B cell (primary cell): Measurements from ENCODE around the gene ATRIP. TPM values are rescaled to one million over a fixed set of nuclear protein-coding genes. Genes with fewer than 3 reads are reported as not detected.

Experiments used
- ATAC-seq: fragments of 200-7000 bp; cut with Tn5 transposase; one replicate; pipeline ENCODE4 v1.10.0; 2021; ENCODE audit warnings: low read depth, mild to moderate bottlenecking, moderate number of reproducible peaks, moderate library complexity
- CTCF ChIA-PET: fragments of 350-600 bp; sonication (Branson Sonifier 250); formaldehyde crosslinking; loops from one replicate; lab custom pipeline; 2021; ENCODE audit warnings: antibody characterized with exemption, inconsistent platforms; lab: Charles Lee
- POLR2A ChIA-PET: fragments of 350-600 bp; sonication (Branson Sonifier 250); formaldehyde crosslinking; loops from one replicate; lab custom pipeline; 2021; ENCODE audit warnings: antibody characterized with exemption; lab: Charles Lee
- DNase-seq: peaks from one replicate; pipeline ENCODE4 v3.0.0; 2013
- H2AFZ ChIP-seq: 2 replicates; pipeline ENCODE4 v1.6.1; 2012; ENCODE audit warnings: mild to moderate bottlenecking, low read depth, low read length; ENCODE audit not compliant: insufficient read depth, poor library complexity, severe bottlenecking
- H3K27ac ChIP-seq, 2 donors: 1 replicate in 1 of 2; 2 replicates in 1 of 2; pipeline ENCODE4 v1.5.1; 2012 to 2013; ENCODE audit warnings: low read length in 2 of 2, mild to moderate bottlenecking in 2 of 2, moderate library complexity in 1 of 2
- H3K27me3 ChIP-seq, 4 experiments: fragments of 200-600 bp in 1 of 4; sonication (generic) in 1 of 4; replicated peaks in 1 of 4; 1 replicate in 2 of 4; 2 replicates in 2 of 4; pipeline versions ENCODE4 v1.6.1 to v1.7.0; 2013 to 2016; ENCODE audit warnings: low read length in 3 of 4, mild to moderate bottlenecking in 2 of 4, mixed read lengths in 1 of 4, moderate library complexity in 1 of 4; ENCODE audit not compliant: insufficient read depth in 4 of 4, control insufficient read depth in 3 of 4; ENCODE audit errors: control extremely low read depth in 1 of 4
- H3K36me3 ChIP-seq, 2 experiments: replicated peaks in 1 of 2; 1 replicate in 1 of 2; 2 replicates in 1 of 2; pipeline versions ENCODE4 v1.6.1 to v1.7.1; 2013; ENCODE audit warnings: low read length in 1 of 2; ENCODE audit not compliant: insufficient read depth in 2 of 2, control insufficient read depth in 1 of 2; ENCODE audit errors: control extremely low read depth in 1 of 2, extremely low read depth in 1 of 2
- H3K4me1 ChIP-seq, 2 donors: fragments of 200-600 bp in 1 of 2; sonication (generic) in 1 of 2; 1 replicate in 1 of 2; 2 replicates in 1 of 2; pipeline versions ENCODE4 v1.5.1 to v1.6.1; 2013 to 2017; ENCODE audit warnings: low read length in 2 of 2; ENCODE audit not compliant: control insufficient read depth in 2 of 2, insufficient read depth in 2 of 2
- H3K4me2 ChIP-seq: replicated peaks from 2 replicates; pipeline ENCODE3; 2012; ENCODE audit warnings: mild to moderate bottlenecking, low read depth, low read length; ENCODE audit not compliant: poor library complexity, severe bottlenecking
- H3K4me3 ChIP-seq, 5 experiments: fragments of 200-600 bp in 1 of 5; sonication (generic) in 1 of 5; 1 replicate in 3 of 5; 2 replicates in 2 of 5; pipeline versions ENCODE4 v1.5.1 to v1.7.0; 2011 to 2016; ENCODE audit warnings: low read length in 4 of 5, mild to moderate bottlenecking in 4 of 5, low read depth in 2 of 5, control low read depth in 1 of 5, moderate library complexity in 1 of 5; ENCODE audit not compliant: insufficient read depth in 1 of 5; ENCODE audit errors: control extremely low read depth in 1 of 5, extremely low read depth in 1 of 5
- H3K79me2 ChIP-seq: fragments of 200-600 bp; sonication (generic); one replicate; pipeline ENCODE4 v1.6.0; 2016; ENCODE audit warnings: low read length; ENCODE audit not compliant: control insufficient read depth, insufficient read depth
- H3K9ac ChIP-seq: fragments of 200-600 bp; sonication (generic); 2 replicates; pipeline ENCODE4 v1.6.1; 2017; ENCODE audit warnings: mild to moderate bottlenecking, low read length, moderate library complexity
- H3K9me3 ChIP-seq, 3 donors: one replicate each; pipeline versions ENCODE4 v1.6.1 to v1.7.1; 2013; ENCODE audit warnings: low read length in 2 of 3; ENCODE audit not compliant: control insufficient read depth in 2 of 3, insufficient read depth in 1 of 3; ENCODE audit errors: control extremely low read depth in 1 of 3
- H4K20me1 ChIP-seq: 2 replicates; pipeline ENCODE4 v1.6.0; 2012; ENCODE audit warnings: mild to moderate bottlenecking, low read length; ENCODE audit not compliant: insufficient read depth, control insufficient read depth, poor library complexity, severe bottlenecking
- H3K27ac Mint-ChIP-seq: one replicate; pipeline ENCODE4 v1.8.0; 2021; ENCODE audit warnings: mixed read lengths
- H3K27me3 Mint-ChIP-seq: one replicate; pipeline ENCODE4 v1.8.0; 2021; ENCODE audit warnings: mixed read lengths
- H3K4me1 Mint-ChIP-seq: one replicate; pipeline ENCODE4 v1.8.0; 2021; ENCODE audit warnings: mixed read lengths
- H3K4me3 Mint-ChIP-seq: one replicate; pipeline ENCODE4 v1.8.0; 2021; ENCODE audit warnings: mixed read lengths
- H3K9me3 Mint-ChIP-seq: one replicate; pipeline ENCODE4 v1.8.0; 2022; ENCODE audit warnings: mixed read lengths; ENCODE audit not compliant: insufficient read depth
- CTCF ChIP-seq: fragments of 200-600 bp; IDR thresholded peaks from one replicate; pipeline ENCODE4 v1.8.0; 2022; ENCODE audit warnings: antibody characterized with exemption, mild to moderate bottlenecking
- EZH2 ChIP-seq: IDR thresholded peaks from 2 replicates; pipeline ENCODE4 v1.6.1; 2012; ENCODE audit warnings: borderline replicate concordance, low read depth, mild to moderate bottlenecking, moderate library complexity, low read length; ENCODE audit not compliant: insufficient read depth, poor library complexity, severe bottlenecking
- WGBS: methylation state at CpG from one replicate; pipeline ENCODE4 v1.1.5; 2013; ENCODE audit warnings: missing lambda C conversion rate; ENCODE audit not compliant: insufficient coverage; 5-methylcytosine and 5-hydroxymethylcytosine counted together
- intact Hi-C: fragments of 100-400 bp; cut with micrococcal nuclease; formaldehyde crosslinking; loops from one replicate; pipeline ENCODE4 v1.10.0; 2022
- polyA plus RNA-seq: library from polyadenylated mRNA; depleted of rRNA; stranded (reverse); fragments of >200 nt; gene quantifications from 2 replicates; pipeline ENCODE4 v1.2.3, GENCODE V29; 2012
- total RNA-seq, 2 donors: library from RNA; stranded (reverse); fragments of 120-200 nt in 1 of 2; gene quantifications; 1 replicate in 1 of 2; 2 replicates in 1 of 2; pipeline versions ENCODE4 v1.2.3 to v1.2.4, GENCODE V29; 2013 to 2022

Gene ATRIP
- total and polyA plus RNA-seq, 2 donors (not counting 1 experiment from before 2014, with no cell fraction given): 10.5 to 11.6 TPM

GRCh38 chr3:48397767-48398681 lies 48.5 kb upstream of the ATRIP start:
- DNase-seq (no peak), ATAC-seq (no peak)
- no peak overlapping the region for H3K27ac ChIP-seq
- no peak overlapping the region for H3K4me2 ChIP-seq
- no peaks in the 10 kb centered on the region for H3K4me1 ChIP-seq
- H3K9me3 Mint-ChIP-seq: no peaks in the 10 kb centered on the region
- no peaks in the 10 kb centered on the region for H3K4me1 Mint-ChIP-seq
- H3K9me3 ChIP-seq: no peaks in the 10 kb centered on the region
- intact Hi-C loops: no loop called here
- ChIA-PET POLR2A (no interaction called here), CTCF (interaction anchor here (4.3 to 8.0 kb wide), 3 partner anchors 36 to 155 kb away, joined by 130 to 330 read pairs (median 190); partner anchors contain the start of genes CCDC51, PFKFB4, PLXNB1 and SHISA5)
- TF ChIP-seq EZH2: no peak
- TF ChIP-seq CTCF: no peak
- H3K27me3 Mint-ChIP-seq: peaks cover 24% of the 10 kb centered on the region
- 91% methylated on average over 8 of the region's 9 CpGs for WGBS
- no peak overlapping the region for H3K27ac Mint-ChIP-seq
- H3K27me3 ChIP-seq: peaks cover 0 to 6% (median 2%) of the 10 kb centered on the region in 4 experiments
- H4K20me1 ChIP-seq: no peaks in the 10 kb centered on the region
- H3K4me3 ChIP-seq: no peak overlapping the region
- no peak overlapping the region for H3K9ac ChIP-seq
- no peak overlapping the region for H2AFZ ChIP-seq
- no peak overlapping the region for H3K4me3 Mint-ChIP-seq
- H3K36me3 ChIP-seq: no peaks in the 10 kb centered on the region
- H3K79me2 ChIP-seq: no peaks in the 10 kb centered on the region
